Measurements from ENCODE around the gene CBLIF.
"Not testable (repeated sequence)": the region's sequence is repeated elsewhere in the genome, so short reads cannot be mapped to it uniquely, and the experiment has no call there.

The CBLIF gene

GRCh38 chr11:59847626-59848025, 2.3 kb upstream of the CBLIF start:
- DNase-seq (ENCODE audit: low read depth in 2 of 2), result no peak

- DNase-seq (ENCODE audit: low read depth in 2 of 2), result no peak
Observed at GRCh38 chr11:59846556-59846955, 1.3 kb upstream of the CBLIF start.

- DNase-seq (ENCODE audit: low read depth in 2 of 2), result no peak
Observed at GRCh38 chr11:59842316-59842715, 3.0 kb downstream of the CBLIF start.

GRCh38 chr11:59841514-59841913, 3.8 kb downstream of the CBLIF start:
- no peak for DNase-seq (ENCODE audit: low read depth in 2 of 2)

- DNase-seq (ENCODE audit: low read depth in 2 of 2), result no peak
Observed at GRCh38 chr11:59839615-59840014, 5.7 kb downstream of the CBLIF start.

- no peak for DNase-seq (ENCODE audit: low read depth in 2 of 2)
Observed at GRCh38 chr11:59833602-59834001, 11.7 kb downstream of the CBLIF start.

GRCh38 chr11:59829358-59829757, 15.9 kb downstream of the CBLIF start:
- no peak for DNase-seq (ENCODE audit: low read depth in 2 of 2)

GRCh38 chr11:59822989-59823566, 22.2 kb downstream of the CBLIF start:
- DNase-seq (ENCODE audit: low read depth in 2 of 2), result no peak

GRCh38 chr11:59818572-59818971, 26.7 kb downstream of the CBLIF start:
- DNase-seq (ENCODE audit: low read depth in 2 of 2), result no peak

GRCh38 chr11:59816434-59816833, 28.9 kb downstream of the CBLIF start:
- DNase-seq (ENCODE audit: low read depth in 2 of 2), result not testable (repeated sequence)

- no peak for DNase-seq (ENCODE audit: low read depth in 2 of 2)
Observed at GRCh38 chr11:59815754-59816153, 29.5 kb downstream of the CBLIF start.

- no peak for DNase-seq (ENCODE audit: low read depth in 2 of 2)
Observed at GRCh38 chr11:59814021-59814420, 31.3 kb downstream of the CBLIF start.

GRCh38 chr11:59813364-59813763, 31.9 kb downstream of the CBLIF start:
- DNase-seq (ENCODE audit: low read depth in 2 of 2), result no peak

- no peak for DNase-seq (ENCODE audit: low read depth in 2 of 2)
Observed at GRCh38 chr11:59812220-59812619, 33.1 kb downstream of the CBLIF start.

GRCh38 chr11:59810911-59811259, 34.4 kb downstream of the CBLIF start:
- DNase-seq (ENCODE audit: low read depth in 2 of 2), result peak in 1 of 2 experiments; percentile 8

- DNase-seq (ENCODE audit: low read depth in 2 of 2), result peak; percentile 72 to 75
Observed at GRCh38 chr11:59810189-59810910, 34.9 kb downstream of the CBLIF start, which contains the start of gene MRPL16. Gene MRPL16, minus strand, starts transcription at chr11:59810778. Its CDS starts 120 bp downstream, at chr11:59810658.

- DNase-seq (ENCODE audit: low read depth in 2 of 2), result no peak
Observed at GRCh38 chr11:59807047-59807610, 38.2 kb downstream of the CBLIF start.

- DNase-seq (ENCODE audit: low read depth in 2 of 2), result no peak
Observed at GRCh38 chr11:59804061-59804460, 41.2 kb downstream of the CBLIF start.

- peak; percentile 14 to 18 for DNase-seq (ENCODE audit: low read depth in 2 of 2)
Observed at GRCh38 chr11:59802639-59803176, 42.6 kb downstream of the CBLIF start.

- no peak for DNase-seq (ENCODE audit: low read depth in 2 of 2)
Observed at GRCh38 chr11:59801981-59802638, 43.2 kb downstream of the CBLIF start.

GRCh38 chr11:59801160-59801706, 44.1 kb downstream of the CBLIF start:
- no peak for DNase-seq (ENCODE audit: low read depth in 2 of 2)

GRCh38 chr11:59800390-59801025, 44.8 kb downstream of the CBLIF start:
- no peak for DNase-seq (ENCODE audit: low read depth in 2 of 2)

Data from fibroblast of skin of left quadriceps (primary cell).